Measurements from ENCODE around the gene CAMK1.

Gene CAMK1

GRCh38 chr3:9725775-9726515 lies 43.8 kb downstream of the CAMK1 start:
- peak overlapping the region; percentile 82 for H3K4me2 ChIP-seq (ENCODE audit: low read length)
- H3K9me2 ChIP-seq (replicated peaks; ENCODE audit: control insufficient read depth, low read length), result no peaks in the 10 kb centered on the region
- H3K4me1 ChIP-seq (ENCODE audit: control insufficient read depth, low read length), result peaks cover 39% of the 10 kb centered on the region
- peak overlapping the region; percentile 71; the same call in 1 of the 2 replicates for H3K4me3 ChIP-seq (ENCODE audit: low read length)
- H3K36me3 ChIP-seq (ENCODE audit: control insufficient read depth, low read length), result no peaks in the 10 kb centered on the region
- no peaks in the 10 kb centered on the region for H3K9me3 ChIP-seq (ENCODE audit: control insufficient read depth, insufficient read depth, low read length)
- H3K27me3 ChIP-seq (ENCODE audit: control insufficient read depth, low read length), result no peaks in the 10 kb centered on the region
- no peaks in the 10 kb centered on the region for H3K79me2 ChIP-seq (ENCODE audit: control insufficient read depth, low read length)
- TF ChIP-seq EZH2phosphoT487 (IDR thresholded peaks at IDR 0.05; ENCODE audit: borderline replicate concordance, low read length) (no peak), CTCF (IDR thresholded peaks at IDR 0.05; ENCODE audit: low read depth, low read length, poor library complexity, severe bottlenecking) (no peak)
- peaks cover 6% of the 10 kb centered on the region for H3F3A ChIP-seq (ENCODE audit: control insufficient read depth, insufficient read depth)
- H3K27ac ChIP-seq (ENCODE audit: low read depth, low read length), result no peak overlapping the region
- H4K20me1 ChIP-seq (ENCODE audit: control insufficient read depth, insufficient read depth, low read depth, low read length), result no peaks in the 10 kb centered on the region

- H3K79me2 ChIP-seq (ENCODE audit: control insufficient read depth, low read length), result no peaks in the 10 kb centered on the region
Observed at GRCh38 chr3:9721700-9722060, 48.1 kb downstream of the CAMK1 start.

GRCh38 chr3:9721015-9721699 lies 48.6 kb downstream of the CAMK1 start:
- Histone ChIP-seq H3K27ac (ENCODE audit: low read depth, low read length) (no peak overlapping the region), H3K4me2 (ENCODE audit: low read length) (peak overlapping the region; percentile 59), H3K27me3 (ENCODE audit: control insufficient read depth, low read length) (0 out of 2 replicates have a peak, but pooled peaks cover 2% of the 10 kb centered on the region), H3K4me1 (ENCODE audit: control insufficient read depth, low read length) (peaks cover 20% of the 10 kb centered on the region), H4K20me1 (ENCODE audit: control insufficient read depth, insufficient read depth, low read depth, low read length) (no peaks in the 10 kb centered on the region), H3K36me3 (ENCODE audit: control insufficient read depth, low read length) (no peaks in the 10 kb centered on the region), H3K9me3 (ENCODE audit: control insufficient read depth, insufficient read depth, low read length) (no peaks in the 10 kb centered on the region), H3K79me2 (ENCODE audit: control insufficient read depth, low read length) (no peaks in the 10 kb centered on the region), H3K9me2 (replicated peaks; ENCODE audit: control insufficient read depth, low read length) (no peaks in the 10 kb centered on the region), H3K4me3 (ENCODE audit: low read length) (0 out of 2 replicates have a peak overlapping the region, but pooled peaks have one; percentile 2), H3F3A (ENCODE audit: control insufficient read depth, insufficient read depth) (peaks cover 6% of the 10 kb centered on the region)
- no peak for TF ChIP-seq CTCF (IDR thresholded peaks at IDR 0.05; ENCODE audit: low read depth, low read length, poor library complexity, severe bottlenecking)
- TF ChIP-seq EZH2phosphoT487 (IDR thresholded peaks at IDR 0.05; ENCODE audit: borderline replicate concordance, low read length), result no peak

More at GRCh38 chr3:9721700-9722060, 48.1 kb downstream of the CAMK1 start:
- 0 out of 2 replicates have a peak overlapping the region, but pooled peaks have one; percentile 2 for H3K4me3 ChIP-seq (ENCODE audit: low read length)
- peak overlapping the region; percentile 59 for H3K4me2 ChIP-seq (ENCODE audit: low read length)
- H3K9me2 ChIP-seq (replicated peaks; ENCODE audit: control insufficient read depth, low read length), result no peaks in the 10 kb centered on the region
- no peaks in the 10 kb centered on the region for H3K36me3 ChIP-seq (ENCODE audit: control insufficient read depth, low read length)
- H3K4me1 ChIP-seq (ENCODE audit: control insufficient read depth, low read length), result peaks cover 25% of the 10 kb centered on the region
- TF ChIP-seq EZH2phosphoT487 (IDR thresholded peaks at IDR 0.05; ENCODE audit: borderline replicate concordance, low read length), result no peak
- no peak for TF ChIP-seq CTCF (IDR thresholded peaks at IDR 0.05; ENCODE audit: low read depth, low read length, poor library complexity, severe bottlenecking)
- no peak overlapping the region for H3K27ac ChIP-seq (ENCODE audit: low read depth, low read length)
- no peaks in the 10 kb centered on the region for H3K9me3 ChIP-seq (ENCODE audit: control insufficient read depth, insufficient read depth, low read length)
- H3F3A ChIP-seq (ENCODE audit: control insufficient read depth, insufficient read depth), result peaks cover 6% of the 10 kb centered on the region
- 0 out of 2 replicates have a peak, but pooled peaks cover 2% of the 10 kb centered on the region for H3K27me3 ChIP-seq (ENCODE audit: control insufficient read depth, low read length)
- H4K20me1 ChIP-seq (ENCODE audit: control insufficient read depth, insufficient read depth, low read depth, low read length), result no peaks in the 10 kb centered on the region
